ENCODE results near the gene C9orf78.
"Not testable (repeated sequence)": the region's sequence is repeated elsewhere in the genome, so short reads cannot be mapped to it uniquely, and the experiment has no call there.

The C9orf78 gene

GRCh38 chr9:129809346-129809745 is 25.7 kb downstream of the C9orf78 start:
- no peak for DNase-seq

DNA sequence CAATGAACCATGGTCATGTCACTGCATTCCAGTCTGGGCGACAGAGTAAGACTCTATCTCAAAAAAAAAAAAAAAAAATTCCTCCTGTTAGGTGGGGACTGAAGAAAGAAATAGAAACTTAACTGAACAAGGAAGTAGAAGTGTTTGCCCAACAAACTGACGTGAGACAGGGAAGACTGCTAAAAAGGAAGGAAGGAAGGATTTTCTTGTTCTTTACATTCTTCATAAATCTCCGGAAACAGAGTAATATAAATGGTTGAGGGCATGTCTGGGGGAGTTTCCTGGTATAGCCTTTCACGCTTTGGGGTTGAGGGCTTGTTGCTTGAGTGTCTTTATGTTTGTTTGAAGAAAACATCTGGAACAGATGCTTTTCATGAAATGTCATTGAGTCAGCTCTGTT is 29.0 kb downstream of the C9orf78 start:
- no peak for DNase-seq

DNA sequence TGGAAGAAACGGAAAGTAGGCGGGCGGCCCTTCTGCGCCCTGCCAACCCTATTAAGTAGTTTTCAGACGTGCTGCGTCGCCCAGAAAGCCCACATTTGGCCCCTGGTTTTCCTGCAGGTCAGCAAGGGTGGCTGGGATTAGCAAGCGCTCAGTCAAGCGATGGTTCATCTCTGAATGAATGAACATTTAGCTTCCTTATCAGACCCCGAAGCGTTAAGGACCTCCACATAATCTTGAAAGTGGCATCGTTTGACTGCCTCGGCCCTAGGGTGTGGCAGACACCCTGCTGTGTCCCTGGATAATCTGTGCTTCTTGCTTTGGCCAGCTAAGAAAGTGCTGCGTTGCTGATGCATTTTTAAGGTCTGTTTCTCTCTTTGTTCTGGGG is 31.4 kb downstream of the C9orf78 start:
- DNase-seq = no peak

DNA sequence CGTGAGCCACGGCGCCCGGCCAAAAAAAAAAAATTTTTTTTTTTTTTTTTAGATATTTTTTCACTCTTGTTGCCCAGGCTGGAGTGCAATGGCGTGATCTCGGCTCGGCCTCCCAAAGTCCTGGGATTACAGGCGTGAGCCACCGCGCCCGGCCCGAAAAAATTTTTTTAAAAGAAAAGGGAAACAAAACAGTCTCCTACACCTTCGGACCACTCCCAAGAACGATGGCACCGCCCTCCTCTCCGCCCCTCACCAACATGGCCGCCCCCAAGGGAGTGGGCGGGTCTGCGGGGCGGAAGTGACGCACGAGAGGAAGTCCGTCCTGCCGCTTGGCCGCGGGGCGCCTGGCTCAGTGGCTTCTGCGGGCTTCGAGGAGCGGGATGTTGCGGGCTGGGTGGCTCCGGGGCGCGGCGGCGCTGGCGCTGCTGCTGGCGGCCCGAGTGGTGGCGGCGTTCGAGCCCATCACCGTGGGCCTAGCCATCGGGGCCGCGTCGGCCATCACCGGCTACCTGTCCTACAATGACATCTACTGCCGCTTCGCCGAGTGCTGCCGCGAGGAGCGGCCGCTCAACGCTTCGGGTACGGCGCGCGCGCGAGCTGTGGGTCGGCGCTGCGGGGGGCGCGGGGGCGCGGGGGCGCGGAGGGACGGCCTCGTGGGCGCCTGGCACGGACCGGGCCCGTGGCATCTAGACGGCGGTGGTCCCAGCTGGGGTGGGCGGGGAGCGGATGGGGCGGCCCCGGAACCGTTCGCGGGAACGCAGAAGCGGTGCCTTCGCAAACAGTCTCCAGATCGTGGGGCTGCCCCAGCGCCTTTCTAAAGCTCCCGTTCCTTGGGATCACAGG is 32.0 kb downstream of the C9orf78 start, which contains the start of gene TOR1B:
Gene TOR1B, plus strand, starts transcription at position 352 of the 843 bp plus-strand sequence. Its CDS starts 29 bp downstream, at position 381.
- DNase-seq = peak; percentile 92

- DNase-seq = no peak
Observed at GRCh38 chr9:129801504-129801903, 33.6 kb downstream of the C9orf78 start.

DNA sequence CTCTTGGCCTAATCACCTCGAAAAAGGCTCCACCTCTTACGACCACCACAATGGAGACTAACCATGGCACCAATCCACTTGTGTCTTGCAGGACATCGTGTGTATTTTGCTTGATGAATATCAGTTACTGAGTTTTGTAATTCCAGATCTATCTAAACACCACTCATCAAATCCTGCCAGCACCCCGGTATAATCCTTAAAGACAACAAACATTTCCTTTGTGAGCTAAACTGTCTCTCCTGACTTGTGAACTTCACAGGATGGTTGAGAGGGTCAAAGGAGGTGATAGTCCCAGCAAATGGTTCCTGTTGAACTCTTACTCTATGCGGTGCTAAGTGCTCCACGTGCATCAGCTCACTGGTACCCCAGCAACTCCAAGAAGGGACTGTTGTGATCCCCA is 36.1 kb downstream of the C9orf78 start:
- no peak for DNase-seq

- not testable (repeated sequence) for DNase-seq
Observed at GRCh38 chr9:129796029-129796428, 39.0 kb downstream of the C9orf78 start.

GRCh38 chr9:129794549-129794948 is 40.5 kb downstream of the C9orf78 start:
- DNase-seq = no peak

DNA sequence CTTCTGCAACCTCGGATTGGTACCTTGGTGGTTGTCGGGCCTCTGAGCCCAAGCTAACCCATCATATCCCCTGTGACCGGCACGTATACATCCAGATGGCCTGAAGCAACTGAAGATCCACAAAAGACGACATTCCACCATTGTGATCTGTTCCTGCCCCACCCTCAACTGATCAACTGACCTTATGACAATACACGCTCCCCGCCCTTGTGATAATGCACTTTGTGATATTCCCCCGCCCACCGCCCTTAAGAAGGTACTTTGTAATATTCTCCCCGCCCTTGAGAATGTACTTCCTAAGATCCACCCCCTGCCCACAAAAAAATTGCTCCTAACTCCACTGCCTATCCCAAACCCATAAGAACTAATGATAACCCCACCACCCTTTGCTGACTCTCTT is 48.6 kb downstream of the C9orf78 start:
- no peak for DNase-seq

DNA sequence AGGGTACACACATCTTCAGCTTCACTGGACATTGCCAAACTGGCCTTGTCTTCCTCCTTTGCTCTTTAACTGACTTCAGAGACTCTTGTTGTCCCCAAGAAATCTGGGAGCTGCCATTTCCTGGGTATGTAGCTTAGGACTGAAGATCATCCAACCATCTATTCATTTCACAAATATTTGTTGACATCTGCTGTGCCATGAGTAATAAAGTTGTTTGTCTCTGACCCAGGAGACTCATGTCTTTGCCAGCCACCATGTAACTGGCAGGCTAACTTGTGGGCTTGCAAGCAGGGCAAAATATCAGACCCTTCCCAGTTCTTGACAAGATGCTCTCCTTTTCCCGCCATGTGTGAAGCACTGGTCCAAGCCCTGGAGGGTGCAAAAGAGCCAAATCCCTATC is 49.2 kb downstream of the C9orf78 start:
- DNase-seq = no peak

DNA sequence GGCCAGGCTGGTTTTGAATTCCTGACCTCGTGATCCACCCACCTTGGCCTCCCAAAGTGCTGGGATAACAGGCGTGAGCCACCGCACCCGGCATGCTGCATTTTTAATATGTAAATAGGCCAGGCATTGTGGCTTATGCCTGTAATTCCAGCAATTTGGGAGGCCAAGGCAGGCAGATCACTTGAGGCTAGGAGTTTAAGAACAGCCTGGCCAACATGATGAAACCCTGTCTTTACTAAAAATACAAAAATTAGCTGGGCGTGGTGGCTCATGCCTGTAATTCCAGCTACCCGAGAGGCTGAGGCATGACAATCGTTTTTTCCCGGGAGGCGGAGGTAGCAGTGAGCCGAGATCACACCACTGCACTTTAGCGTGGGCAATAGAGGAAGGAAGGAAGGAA is 50.1 kb downstream of the C9orf78 start:
- DNase-seq = not testable (repeated sequence)

DNA sequence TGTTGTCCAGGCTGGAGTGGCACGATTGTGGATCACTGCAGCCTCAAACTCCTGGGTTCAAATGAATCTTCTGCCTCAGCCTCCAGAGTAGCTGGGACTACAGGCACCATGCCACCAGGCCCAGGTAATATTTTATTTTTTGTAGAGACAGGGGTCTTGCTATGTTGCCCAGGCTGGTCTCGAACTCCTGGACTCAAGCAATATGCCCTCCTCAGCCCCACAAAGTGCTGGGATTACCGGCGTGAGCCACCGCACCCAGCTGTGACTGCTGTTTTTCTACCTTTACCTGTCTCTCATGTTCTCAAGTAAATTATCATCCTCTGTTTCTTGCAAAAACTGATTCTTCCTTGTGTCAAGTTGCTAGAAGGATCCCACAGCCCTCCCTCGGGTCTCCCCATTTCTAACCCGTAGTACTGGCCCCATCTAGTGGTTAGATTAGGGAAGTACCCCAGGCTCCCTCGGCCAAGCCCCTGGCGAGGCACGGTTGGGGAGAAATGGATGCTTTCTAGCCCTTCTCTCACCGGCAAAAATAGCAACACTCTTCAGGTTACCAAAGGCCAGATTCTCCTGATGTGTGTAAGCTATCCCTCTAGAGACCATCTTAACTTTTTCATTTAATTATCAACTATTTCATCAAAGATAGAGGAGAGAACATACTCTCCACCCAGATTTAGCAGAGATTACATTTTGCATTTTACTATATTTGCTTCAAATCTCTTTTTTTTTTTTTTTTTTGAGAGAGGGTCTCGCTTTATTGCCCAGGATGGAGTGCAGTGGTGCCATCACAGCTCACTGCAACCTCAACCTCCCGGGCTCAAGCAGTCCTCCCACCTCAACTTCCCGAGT is 51.3 kb downstream of the C9orf78 start:
- DNase-seq = peak; percentile 59

- DNase-seq = no peak
Observed at GRCh38 chr9:129781981-129782380, 53.1 kb downstream of the C9orf78 start.

GRCh38 chr9:129781131-129781530 is 53.9 kb downstream of the C9orf78 start:
- no peak for DNase-seq

- DNase-seq = no peak
Observed at GRCh38 chr9:129779560-129780190, 55.4 kb downstream of the C9orf78 start.

GRCh38 chr9:129778469-129778868 is 56.6 kb downstream of the C9orf78 start:
- no peak for DNase-seq

GRCh38 chr9:129777769-129778130 is 57.3 kb downstream of the C9orf78 start:
- no peak for DNase-seq
